Lung (tissue), 12 donors: ENCODE measurements around the gene RHOG. TPM values are rescaled to one million over a fixed set of nuclear protein-coding genes. Genes with fewer than 3 reads are reported as not detected.

ENCODE experiments used
- ATAC-seq: fragments of 200-7000 bp; cut with Tn5 transposase; one replicate; pipeline ENCODE4 v1.9.1; 2020; ENCODE audit warnings: moderate number of reproducible peaks; ENCODE audit not compliant: insufficient read depth, low FRiP score
- DNase-seq, 3 donors: peaks; one replicate each; pipeline ENCODE4 v3.0.0-alpha.2; 2013 to 2017
- H3K27ac ChIP-seq, 2 donors: one replicate each; pipeline ENCODE4 v1.5.1; 2013; ENCODE audit warnings: mild to moderate bottlenecking in 2 of 2, moderate library complexity in 2 of 2, control low read depth in 1 of 2, inconsistent platforms in 1 of 2, low read depth in 1 of 2, low read length in 1 of 2
- H3K27me3 ChIP-seq, 3 donors: one replicate each; pipeline ENCODE4 v1.5.1; 2013; ENCODE audit warnings: low read length in 2 of 3; ENCODE audit not compliant: control insufficient read depth in 3 of 3, insufficient read depth in 3 of 3
- H3K36me3 ChIP-seq, 4 donors: one replicate each; pipeline ENCODE4 v1.5.1; 2013; ENCODE audit warnings: low read length in 4 of 4, mild to moderate bottlenecking in 1 of 4, moderate library complexity in 1 of 4; ENCODE audit not compliant: control insufficient read depth in 4 of 4, insufficient read depth in 4 of 4
- H3K4me1 ChIP-seq, 5 donors: one replicate each; pipeline ENCODE4 v1.5.1; 2013; ENCODE audit warnings: low read length in 5 of 5, mild to moderate bottlenecking in 2 of 5, moderate library complexity in 1 of 5; ENCODE audit not compliant: control insufficient read depth in 5 of 5, insufficient read depth in 5 of 5
- H3K4me3 ChIP-seq: one replicate; pipeline ENCODE4 v1.5.1; 2013; ENCODE audit warnings: mild to moderate bottlenecking, control low read depth, moderate library complexity
- H3K9ac ChIP-seq, 2 donors: one replicate each; pipeline ENCODE4 v1.5.1; 2013; ENCODE audit warnings: low read length in 2 of 2, control low read depth in 1 of 2; ENCODE audit not compliant: insufficient read depth in 1 of 2
- H3K9me3 ChIP-seq, 4 donors: one replicate each; pipeline ENCODE4 v1.5.1; 2013; ENCODE audit warnings: low read length in 3 of 4, mild to moderate bottlenecking in 1 of 4, moderate library complexity in 1 of 4; ENCODE audit not compliant: control insufficient read depth in 4 of 4, insufficient read depth in 3 of 4
- WGBS, 2 donors: extraction: QIAGEN DNeasy Blood & Tissue Kit; methylation state at CpG; one replicate each; pipeline ENCODE4 v1.1.7; 2013; 5-methylcytosine and 5-hydroxymethylcytosine counted together
- polyA plus RNA-seq, 2 donors: library from polyadenylated mRNA; stranded (reverse); fragments of 200-250 nt; gene quantifications; one replicate each; pipeline ENCODE4 v1.2.1, GENCODE V29; 2013
- total RNA-seq, 2 donors: library from RNA; depleted of rRNA in 1 of 2; stranded (reverse); fragments of >200 nt in 1 of 2; gene quantifications; one replicate each; pipeline ENCODE4 v1.2.1, GENCODE V29; 2014 to 2021
- TF ChIP-seq, protein P1 (sequence below): IDR thresholded peaks from 2 replicates; pipeline ENCODE4 v1.5.1; 2012; ENCODE audit warnings: mild to moderate bottlenecking; ENCODE audit errors: control extremely low read depth, extremely low read depth
- donor health status: control.
- donor health status: control.
- donor health status: Bipolar disorder and iron deficiency.
- donor health status: healthy.
- donor health status: DM: yes; HTN: yes; CAD: no.

Gene RHOG
- total and polyA plus RNA-seq, 4 donors: 15.4 to 287 (median 82.6) TPM

DNA sequence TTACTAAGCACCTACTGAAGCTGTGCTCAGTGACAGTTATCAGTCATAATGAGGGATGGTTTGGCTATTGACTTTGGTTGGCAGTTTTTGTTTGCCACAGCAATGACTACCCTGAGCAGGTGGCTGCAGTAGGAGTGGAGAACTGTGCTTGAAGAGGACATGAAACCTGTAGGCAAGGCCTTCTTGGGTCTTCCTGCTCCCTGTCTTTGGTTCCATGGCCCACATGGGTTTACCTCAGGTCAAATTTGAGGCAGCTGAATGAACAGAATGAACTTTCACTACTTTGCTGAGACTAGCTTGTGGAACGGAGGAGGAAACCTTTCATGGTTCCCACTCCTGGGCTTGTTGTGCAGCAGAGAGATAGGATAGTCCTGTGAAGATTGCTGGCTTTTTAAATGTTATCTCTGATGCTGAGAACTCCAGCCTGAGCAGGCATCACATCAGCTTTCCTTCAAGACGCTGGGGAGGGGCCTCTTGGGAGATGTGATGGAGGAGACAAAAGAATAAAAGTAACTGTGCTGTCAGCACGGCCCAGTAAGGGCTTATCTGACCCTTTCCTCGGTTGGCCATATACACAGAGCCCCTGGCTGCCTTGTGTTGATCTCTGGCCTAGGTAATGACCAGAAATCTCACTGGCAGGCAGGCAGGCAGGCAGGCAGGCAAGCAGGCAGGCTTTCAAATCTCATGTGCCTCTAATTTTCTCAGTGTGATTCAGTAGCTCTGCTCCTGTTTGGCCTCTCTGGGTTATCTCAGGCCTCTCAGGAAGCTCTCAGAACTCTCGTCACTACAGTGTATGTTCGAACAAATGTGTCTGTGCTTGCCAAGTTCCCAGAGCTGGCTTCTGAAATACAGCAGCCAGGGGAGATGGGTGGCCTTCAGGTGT lies 26.7 kb upstream of the RHOG start:
- no peaks in the 10 kb centered on the region for H3K36me3 ChIP-seq
- H3K9me3 ChIP-seq: no peaks in the 10 kb centered on the region
- WGBS, 2 donors: 44 to 60% methylated on average over 6 of the region's 6 CpGs
- no peaks in the 10 kb centered on the region for H3K27me3 ChIP-seq
- peak; percentile 28 to 57 (median 31) for DNase-seq
- peaks cover 13 to 42% (median 15%) of the 10 kb centered on the region in 5 donors for H3K4me1 ChIP-seq
- no peak for ATAC-seq
- TF ChIP-seq, protein P1, sequence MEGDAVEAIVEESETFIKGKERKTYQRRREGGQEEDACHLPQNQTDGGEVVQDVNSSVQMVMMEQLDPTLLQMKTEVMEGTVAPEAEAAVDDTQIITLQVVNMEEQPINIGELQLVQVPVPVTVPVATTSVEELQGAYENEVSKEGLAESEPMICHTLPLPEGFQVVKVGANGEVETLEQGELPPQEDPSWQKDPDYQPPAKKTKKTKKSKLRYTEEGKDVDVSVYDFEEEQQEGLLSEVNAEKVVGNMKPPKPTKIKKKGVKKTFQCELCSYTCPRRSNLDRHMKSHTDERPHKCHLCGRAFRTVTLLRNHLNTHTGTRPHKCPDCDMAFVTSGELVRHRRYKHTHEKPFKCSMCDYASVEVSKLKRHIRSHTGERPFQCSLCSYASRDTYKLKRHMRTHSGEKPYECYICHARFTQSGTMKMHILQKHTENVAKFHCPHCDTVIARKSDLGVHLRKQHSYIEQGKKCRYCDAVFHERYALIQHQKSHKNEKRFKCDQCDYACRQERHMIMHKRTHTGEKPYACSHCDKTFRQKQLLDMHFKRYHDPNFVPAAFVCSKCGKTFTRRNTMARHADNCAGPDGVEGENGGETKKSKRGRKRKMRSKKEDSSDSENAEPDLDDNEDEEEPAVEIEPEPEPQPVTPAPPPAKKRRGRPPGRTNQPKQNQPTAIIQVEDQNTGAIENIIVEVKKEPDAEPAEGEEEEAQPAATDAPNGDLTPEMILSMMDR: no peak
- H3K27ac ChIP-seq: peak overlapping the region; percentile 81 to 84
- H3K9ac ChIP-seq: no peak overlapping the region
- no peak overlapping the region for H3K4me3 ChIP-seq

DNA sequence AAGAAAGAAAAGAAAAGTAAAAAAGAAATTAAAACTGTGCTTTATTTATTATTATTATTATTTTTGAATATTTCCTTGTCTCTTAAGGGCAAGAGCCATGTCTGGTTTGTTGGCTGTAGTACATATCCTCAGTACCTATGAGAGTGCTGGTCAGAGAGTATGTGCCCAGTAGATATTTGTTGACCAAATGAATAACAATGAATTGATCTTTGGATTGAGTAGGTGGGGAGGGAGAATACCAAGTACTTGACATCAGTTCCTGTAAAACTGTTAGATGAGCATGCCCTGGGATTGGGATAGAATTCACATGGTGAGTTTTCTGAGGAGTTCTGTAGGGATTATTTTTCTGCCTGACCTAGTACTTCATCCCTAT lies 26.1 kb upstream of the RHOG start:
- TF ChIP-seq, protein P1: no peak
- H3K4me1 ChIP-seq: peaks cover 13 to 42% (median 15%) of the 10 kb centered on the region in 5 donors

DNA sequence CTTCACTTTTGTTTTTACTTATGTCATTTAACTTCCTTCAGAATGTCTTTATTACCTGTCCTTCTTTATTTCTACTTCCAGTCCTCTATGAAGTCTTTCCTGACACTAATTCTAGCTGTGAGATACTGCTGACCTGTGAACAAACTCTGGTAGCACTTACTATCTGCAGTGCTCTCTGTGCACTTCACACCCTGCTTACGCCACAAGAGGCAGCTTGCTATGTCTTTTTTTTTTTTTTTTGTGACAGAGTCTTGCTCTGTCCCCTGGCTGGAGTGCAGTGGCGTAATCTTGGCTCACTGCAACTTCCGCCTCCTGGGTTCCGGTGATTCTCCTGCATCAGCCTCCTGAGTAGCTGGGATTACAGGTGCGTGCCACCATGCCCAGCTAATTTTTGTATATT lies 25.4 kb upstream of the RHOG start:
- no peaks in the 10 kb centered on the region for H3K36me3 ChIP-seq
- DNase-seq (peak in 2 of 3 donors; percentile 38 to 39), ATAC-seq (peak; percentile 64)
- H3K9me3 ChIP-seq: no peaks in the 10 kb centered on the region
- no peak overlapping the region for H3K4me3 ChIP-seq
- TF ChIP-seq, protein P1: no peak
- H3K27ac ChIP-seq: peak overlapping the region; percentile 13 to 56
- H3K9ac ChIP-seq: peak overlapping the region in 1 of 2 donors; percentile 29
- WGBS, 2 donors: 28 to 37% methylated on average over 5 of the region's 5 CpGs
- no peaks in the 10 kb centered on the region for H3K27me3 ChIP-seq
- H3K4me1 ChIP-seq: peaks cover 13 to 42% (median 15%) of the 10 kb centered on the region in 5 donors

More for the DNA sequence above, 26.1 kb upstream of the RHOG start:
- H3K36me3 ChIP-seq: no peaks in the 10 kb centered on the region
- no peaks in the 10 kb centered on the region for H3K27me3 ChIP-seq
- no peak overlapping the region for H3K9ac ChIP-seq
- ATAC-seq: no peak
- no peak for DNase-seq
- H3K27ac ChIP-seq: peak overlapping the region; percentile 81 to 84
- H3K9me3 ChIP-seq: no peaks in the 10 kb centered on the region
- no peak overlapping the region for H3K4me3 ChIP-seq
